ENCODE data around the gene CD3E. TPM values are rescaled to one million over a fixed set of nuclear protein-coding genes. Genes with fewer than 3 reads are reported as not detected.

The CD3E gene
- total RNA-seq (2022; extraction: Qiagen RNA extraction; ENCODE audit: low read depth), result not detected in 5 replicates

GRCh38 chr11:118304568-118305248 is at the start of gene CD3E:
CD3E (plus strand) TSS chr11:118304730; CDS start chr11:118304953, 223 bp downstream.

DNA sequence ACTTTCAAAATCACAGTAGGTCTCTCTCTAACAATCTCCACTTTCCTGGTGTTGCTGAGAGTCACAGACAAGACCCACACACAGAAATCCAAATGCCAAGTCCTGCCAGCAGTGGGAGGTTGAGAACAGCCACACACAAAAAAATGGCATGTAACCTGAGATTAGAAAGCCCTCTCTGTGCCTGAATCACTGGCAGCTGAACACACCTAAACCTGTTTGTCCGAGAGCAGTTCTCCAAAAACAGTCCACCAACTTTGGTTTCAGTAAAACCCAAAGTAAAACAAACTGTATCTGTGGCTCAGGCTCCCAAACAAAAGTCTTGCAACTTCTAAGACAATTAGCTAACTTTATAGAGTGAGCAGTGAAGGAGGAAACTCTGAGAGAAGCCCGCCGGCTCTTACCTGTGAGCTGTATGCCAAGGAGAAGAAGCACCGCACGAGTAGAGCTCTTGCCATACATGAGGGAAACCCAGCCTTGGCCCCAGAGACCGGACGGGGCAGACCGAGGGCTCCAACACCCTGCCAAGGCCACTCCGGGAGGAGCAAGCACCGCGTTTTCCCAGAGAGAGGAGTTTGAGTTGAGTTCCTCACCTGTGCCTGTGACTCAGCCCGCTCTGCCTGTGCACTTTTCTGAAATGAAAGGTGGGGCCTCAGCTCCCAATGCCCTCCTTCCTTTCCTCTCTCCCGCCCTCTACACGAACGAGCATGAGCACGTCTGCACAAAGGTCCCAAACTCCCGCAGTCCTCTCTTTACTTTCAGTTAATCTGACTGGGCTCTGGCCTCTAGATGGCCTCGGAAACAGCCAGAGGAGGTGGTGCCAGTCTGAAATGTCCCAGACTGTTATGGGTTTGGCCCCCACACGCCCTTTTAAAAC is 40.6 kb upstream of the CD3E start, which contains the start of gene MPZL2:
Gene MPZL2, minus strand, starts transcription at position 603 of the 874 bp plus-strand sequence. Its CDS starts 144 bp downstream, at position 459.

GRCh38 chr11:118342503-118343161 is 38.1 kb downstream of the CD3E start, which contains the start of gene CD3D:
CD3D (minus strand) TSS chr11:118342705; CDS start chr11:118342607, 98 bp downstream.

GRCh38 chr11:118343981-118344515 is 39.5 kb downstream of the CD3E start, which contains the start of gene CD3G:
CD3G (plus strand) TSS chr11:118344344; CDS start chr11:118344424, 80 bp downstream.

GRCh38 chr11:118359295-118359958 is 54.9 kb downstream of the CD3E start, which contains the start of gene UBE4A:
UBE4A (plus strand) TSS chr11:118359600; CDS start chr11:118365081, 5,481 bp downstream.

Other genes starting within 250 kb of the CD3E start
- gene TMPRSS4, start 227.7 kb upstream of the CD3E start, total RNA-seq (2022; extraction: Qiagen RNA extraction; ENCODE audit: low read depth), result 0.12 TPM in 1 of 5 replicates, not detected in the others
- gene SMIM35, start 217.8 kb upstream of the CD3E start, total RNA-seq (2022; extraction: Qiagen RNA extraction; ENCODE audit: low read depth), result not detected in 5 replicates
- 0.07 to 0.16 TPM (median 0.07 TPM) in 3 of 5 replicates, not detected in the others for gene SCN4B, start 151.9 kb upstream of the CD3E start, total RNA-seq (2022; extraction: Qiagen RNA extraction; ENCODE audit: low read depth)
- not detected in 5 replicates for gene SCN2B, start 128.1 kb upstream of the CD3E start, total RNA-seq (2022; extraction: Qiagen RNA extraction; ENCODE audit: low read depth)
- not detected in 5 replicates for gene JAML, start 79.7 kb upstream of the CD3E start, total RNA-seq (2022; extraction: Qiagen RNA extraction; ENCODE audit: low read depth)
- 0.22 to 0.38 TPM (median 0.33 TPM) in 5 replicates for gene MPZL3, start 52.4 kb upstream of the CD3E start, total RNA-seq (2022; extraction: Qiagen RNA extraction; ENCODE audit: low read depth)
- 0.06 to 0.19 TPM in 2 of 5 replicates, not detected in the others for gene MPZL2, start 40.4 kb upstream of the CD3E start, total RNA-seq (2022; extraction: Qiagen RNA extraction; ENCODE audit: low read depth)
- 0.64 TPM in 1 of 5 replicates, not detected in the others for gene CD3D, start 38.0 kb downstream of the CD3E start, total RNA-seq (2022; extraction: Qiagen RNA extraction; ENCODE audit: low read depth)
- gene CD3G, start 39.6 kb downstream of the CD3E start, total RNA-seq (2022; extraction: Qiagen RNA extraction; ENCODE audit: low read depth), result not detected in 5 replicates
- gene UBE4A, start 54.9 kb downstream of the CD3E start, total RNA-seq (2022; extraction: Qiagen RNA extraction; ENCODE audit: low read depth), result 6.8 to 10.9 TPM (median 10.4 TPM) in 5 replicates
- 164 to 227 TPM (median 194 TPM) in 5 replicates for gene ATP5MG, start 96.9 kb downstream of the CD3E start, total RNA-seq (2022; extraction: Qiagen RNA extraction; ENCODE audit: low read depth)
- 10.9 to 13.7 TPM (median 13.0 TPM) in 5 replicates for gene KMT2A, start 131.8 kb downstream of the CD3E start, total RNA-seq (2022; extraction: Qiagen RNA extraction; ENCODE audit: low read depth)
- gene TTC36, start 222.7 kb downstream of the CD3E start, total RNA-seq (2022; extraction: Qiagen RNA extraction; ENCODE audit: low read depth), result not detected in 5 replicates
- 0.31 to 0.83 TPM (median 0.67 TPM) in 5 replicates for gene TMEM25, start 226.5 kb downstream of the CD3E start, total RNA-seq (2022; extraction: Qiagen RNA extraction; ENCODE audit: low read depth)

Data from A549 treated with RU486 at 1 μM for 4 hours (cell line).